ENCODE results near the gene UBIAD1. TPM values are rescaled to one million over a fixed set of nuclear protein-coding genes. Genes with fewer than 3 reads are reported as not detected.

Gene UBIAD1
- total RNA-seq, 1 experiment from 2014 or later: 14.8 TPM

DNA sequence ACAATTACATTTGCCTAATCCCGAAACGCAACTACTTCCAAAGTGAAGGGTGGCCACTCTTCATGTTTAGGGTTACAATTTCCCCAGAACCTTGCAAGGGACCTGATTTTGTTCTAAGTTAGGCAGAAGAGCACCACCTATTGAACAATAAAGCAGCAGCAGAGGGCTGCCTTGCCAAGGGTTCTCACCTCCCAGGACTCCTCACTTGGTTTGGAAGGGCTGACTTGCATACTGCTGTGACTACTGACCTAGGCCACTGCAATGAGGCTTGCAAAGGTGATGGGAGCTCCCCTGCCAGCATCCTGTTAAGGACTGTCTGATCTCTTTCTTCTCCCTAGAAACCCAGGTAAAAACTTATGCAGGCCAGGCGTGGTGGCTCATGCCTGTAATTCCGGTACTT is 24.8 kb upstream of the UBIAD1 start:
- no TSS peak for BruUV-seq (replicated peaks)
- peak; percentile 53; the same call in 1 of the 2 replicates for ATAC-seq
- Histone ChIP-seq H3K9ac (ENCODE audit: low read length) (no peak overlapping the region), H3K4me2 (ENCODE audit: low read length) (no peak overlapping the region), H2AFZ (ENCODE audit: low read length) (no peak overlapping the region), H3K9me3 (ENCODE audit: low read length) (no peaks in the 10 kb centered on the region), H3K27me3 (ENCODE audit: low read length) (no peaks in the 10 kb centered on the region), H4K20me1 (ENCODE audit: low read length) (no peaks in the 10 kb centered on the region), H3K9me2 (replicated peaks; ENCODE audit: low read length) (no peaks in the 10 kb centered on the region), H3K79me2 (ENCODE audit: low read length) (no peaks in the 10 kb centered on the region), H3K36me3 (ENCODE audit: low read depth, low read length) (peaks cover 34% of the 10 kb centered on the region), H3F3A (ENCODE audit: low read length, unreplicated experiment) (no peaks in the 10 kb centered on the region), H3K4me1 (ENCODE audit: insufficient read depth, low read length) (no peaks in the 10 kb centered on the region), H3K27ac (ENCODE audit: low read length) (no peak overlapping the region), H3K4me3 (ENCODE audit: low read length) (no peak overlapping the region)
- intact Hi-C loops (cut with micrococcal nuclease): no loop called here
- CTCF ChIA-PET: no interaction called here
- no peak for TF ChIP-seq EZH2 (IDR thresholded peaks at IDR 0.05; ENCODE audit: low read length, unreplicated experiment)
- TF ChIP-seq, protein P1, sequence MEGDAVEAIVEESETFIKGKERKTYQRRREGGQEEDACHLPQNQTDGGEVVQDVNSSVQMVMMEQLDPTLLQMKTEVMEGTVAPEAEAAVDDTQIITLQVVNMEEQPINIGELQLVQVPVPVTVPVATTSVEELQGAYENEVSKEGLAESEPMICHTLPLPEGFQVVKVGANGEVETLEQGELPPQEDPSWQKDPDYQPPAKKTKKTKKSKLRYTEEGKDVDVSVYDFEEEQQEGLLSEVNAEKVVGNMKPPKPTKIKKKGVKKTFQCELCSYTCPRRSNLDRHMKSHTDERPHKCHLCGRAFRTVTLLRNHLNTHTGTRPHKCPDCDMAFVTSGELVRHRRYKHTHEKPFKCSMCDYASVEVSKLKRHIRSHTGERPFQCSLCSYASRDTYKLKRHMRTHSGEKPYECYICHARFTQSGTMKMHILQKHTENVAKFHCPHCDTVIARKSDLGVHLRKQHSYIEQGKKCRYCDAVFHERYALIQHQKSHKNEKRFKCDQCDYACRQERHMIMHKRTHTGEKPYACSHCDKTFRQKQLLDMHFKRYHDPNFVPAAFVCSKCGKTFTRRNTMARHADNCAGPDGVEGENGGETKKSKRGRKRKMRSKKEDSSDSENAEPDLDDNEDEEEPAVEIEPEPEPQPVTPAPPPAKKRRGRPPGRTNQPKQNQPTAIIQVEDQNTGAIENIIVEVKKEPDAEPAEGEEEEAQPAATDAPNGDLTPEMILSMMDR (conservative IDR thresholded peaks at IDR 0.05; ENCODE audit: low read depth, low read length): peak; percentile 33; the same call in 1 of the 2 replicates
- POLR2A ChIA-PET (ENCODE audit: unreplicated experiment): no interaction called here
- peak; percentile 3 for DNase-seq

DNA sequence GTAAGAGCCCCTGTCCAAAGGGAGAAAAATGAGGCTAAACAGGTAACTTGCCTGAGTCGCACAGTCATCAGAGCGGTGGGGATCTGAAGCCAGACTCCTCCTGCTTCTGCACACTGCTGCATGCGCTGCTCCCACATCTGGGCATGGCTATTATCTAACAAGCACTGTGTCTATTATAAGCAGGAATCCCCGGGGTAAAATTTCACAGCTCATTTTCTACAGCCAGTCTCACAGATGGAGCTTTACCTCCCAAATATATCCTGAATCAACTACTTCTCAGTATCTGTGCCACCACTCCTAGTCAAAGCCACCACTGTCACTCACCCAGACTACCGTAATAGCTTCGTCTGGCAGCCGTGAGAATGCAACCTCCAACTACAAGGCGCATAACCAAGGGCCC is 20.5 kb upstream of the UBIAD1 start:
- Histone ChIP-seq H3K79me2 (ENCODE audit: low read length) (no peaks in the 10 kb centered on the region), H3K4me2 (ENCODE audit: low read length) (no peak overlapping the region), H3K4me1 (ENCODE audit: insufficient read depth, low read length) (no peaks in the 10 kb centered on the region), H3K4me3 (ENCODE audit: low read length) (no peak overlapping the region), H2AFZ (ENCODE audit: low read length) (no peak overlapping the region), H3F3A (ENCODE audit: low read length, unreplicated experiment) (no peaks in the 10 kb centered on the region), H3K9ac (ENCODE audit: low read length) (no peak overlapping the region), H3K27me3 (ENCODE audit: low read length) (no peaks in the 10 kb centered on the region), H3K27ac (ENCODE audit: low read length) (no peak overlapping the region), H3K36me3 (ENCODE audit: low read depth, low read length) (peaks cover 45% of the 10 kb centered on the region), H4K20me1 (ENCODE audit: low read length) (no peaks in the 10 kb centered on the region), H3K9me2 (replicated peaks; ENCODE audit: low read length) (no peaks in the 10 kb centered on the region), H3K9me3 (ENCODE audit: low read length) (no peaks in the 10 kb centered on the region)
- ChIA-PET POLR2A (ENCODE audit: unreplicated experiment) (no interaction called here), CTCF (interaction anchor here (0.6 kb wide), 2 partner anchors 277 to 1991 kb away, joined by 3 to 6 read pairs; no protein-coding TSS in a partner anchor)
- no peak for DNase-seq
- no peak for ATAC-seq
- intact Hi-C loops (cut with micrococcal nuclease): no loop called here
- no TSS peak for BruUV-seq (replicated peaks)
- TF ChIP-seq EZH2 (IDR thresholded peaks at IDR 0.05; ENCODE audit: low read length, unreplicated experiment) (no peak), EZH2phosphoT487 (IDR thresholded peaks at IDR 0.05; ENCODE audit: borderline replicate concordance, low read length) (no peak)
- TF ChIP-seq, protein P1 (conservative IDR thresholded peaks at IDR 0.05; ENCODE audit: low read depth, low read length): no peak

DNA sequence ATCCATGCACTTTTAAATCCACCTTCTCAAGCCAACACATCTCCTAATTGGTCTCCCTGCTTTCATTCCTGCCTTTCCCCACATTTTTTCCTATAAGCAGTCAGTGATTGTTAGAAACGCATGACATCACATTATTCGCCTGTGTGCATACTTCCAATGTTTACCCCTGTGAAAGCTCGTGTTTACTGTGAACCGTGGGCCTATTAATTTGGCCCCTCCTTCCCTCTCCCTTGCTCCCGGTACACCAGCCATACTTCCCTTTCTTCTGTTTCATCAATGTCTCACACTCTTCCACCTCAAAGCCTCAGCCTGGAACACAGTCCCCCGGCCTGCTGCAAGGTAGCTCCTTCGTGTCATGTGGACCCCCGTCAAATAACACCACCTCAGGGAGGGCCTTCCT is 19.8 kb upstream of the UBIAD1 start:
- H3K4me1 ChIP-seq (ENCODE audit: insufficient read depth, low read length): no peaks in the 10 kb centered on the region
- no peaks in the 10 kb centered on the region for H3K79me2 ChIP-seq (ENCODE audit: low read length)
- DNase-seq: no peak
- CTCF ChIA-PET: no interaction called here
- H4K20me1 ChIP-seq (ENCODE audit: low read length): no peaks in the 10 kb centered on the region
- POLR2A ChIA-PET (ENCODE audit: unreplicated experiment): no interaction called here
- no peak for ATAC-seq
- H3K9me3 ChIP-seq (ENCODE audit: low read length): no peaks in the 10 kb centered on the region
- H3F3A ChIP-seq (ENCODE audit: low read length, unreplicated experiment): no peaks in the 10 kb centered on the region
- no peak overlapping the region for H3K27ac ChIP-seq (ENCODE audit: low read length)
- H2AFZ ChIP-seq (ENCODE audit: low read length): no peak overlapping the region
- no peak overlapping the region for H3K4me2 ChIP-seq (ENCODE audit: low read length)
- no peak overlapping the region for H3K9ac ChIP-seq (ENCODE audit: low read length)
- TF ChIP-seq EZH2phosphoT487 (IDR thresholded peaks at IDR 0.05; ENCODE audit: borderline replicate concordance, low read length) (no peak), EZH2 (IDR thresholded peaks at IDR 0.05; ENCODE audit: low read length, unreplicated experiment) (no peak)
- TF ChIP-seq, protein P1 (conservative IDR thresholded peaks at IDR 0.05; ENCODE audit: low read depth, low read length): no peak
- intact Hi-C loops (cut with micrococcal nuclease): no loop called here
- H3K36me3 ChIP-seq (ENCODE audit: low read depth, low read length): peaks cover 49% of the 10 kb centered on the region
- H3K9me2 ChIP-seq (replicated peaks; ENCODE audit: low read length): no peaks in the 10 kb centered on the region
- H3K4me3 ChIP-seq (ENCODE audit: low read length): no peak overlapping the region
- no TSS peak for BruUV-seq (replicated peaks)
- no peaks in the 10 kb centered on the region for H3K27me3 ChIP-seq (ENCODE audit: low read length)
